ENCODE results near the gene ZNF653.

- no peak for TF ChIP-seq CTCF (IDR thresholded peaks at IDR 0.05)
- no peak for TF ChIP-seq EZH2 (IDR thresholded peaks at IDR 0.05; ENCODE audit: borderline replicate concordance, insufficient read depth, low read depth, low read length, poor library complexity, severe bottlenecking)
These were observed 1.1 kb downstream of the ZNF653 start for GRCh38 chr19:11504502-11505031.
